ENCODE measurements around the gene IGDCC3. TPM values are rescaled to one million over a fixed set of nuclear protein-coding genes. Genes with fewer than 3 reads are reported as not detected.

Gene IGDCC3
- total and polyA plus RNA-seq, 2 donors (not counting 1 experiment from before 2014, with no cell fraction given): not detected

- H3K9me3 Mint-ChIP-seq (ENCODE audit: insufficient read depth): no peaks in the 10 kb centered on the region
- POLR2A ChIA-PET: no interaction called here
- no peak for DNase-seq
- H3K4me2 ChIP-seq (replicated peaks; ENCODE audit: low read depth, low read length, poor library complexity, severe bottlenecking): no peak overlapping the region
- H3K4me3 Mint-ChIP-seq: no peak overlapping the region
- H3K4me1 ChIP-seq (ENCODE audit: control insufficient read depth in 2 of 2, insufficient read depth in 2 of 2, low read length in 2 of 2): peaks cover 33 to 40% of the 10 kb centered on the region in 2 donors
- no peaks in the 10 kb centered on the region for H4K20me1 ChIP-seq (ENCODE audit: control insufficient read depth, insufficient read depth, low read length, poor library complexity, severe bottlenecking)
- no peak overlapping the region for H2AFZ ChIP-seq (ENCODE audit: insufficient read depth, low read depth, low read length, poor library complexity, severe bottlenecking)
- intact Hi-C loops (cut with micrococcal nuclease): no loop called here
- TF ChIP-seq EZH2 (IDR thresholded peaks at IDR 0.05; ENCODE audit: borderline replicate concordance, insufficient read depth, low read depth, low read length, poor library complexity, severe bottlenecking): no peak
- no peak for TF ChIP-seq CTCF (IDR thresholded peaks at IDR 0.05)
- peaks cover 13% of the 10 kb centered on the region for H3K79me2 ChIP-seq (ENCODE audit: control insufficient read depth, insufficient read depth, low read length)
- H3K4me1 Mint-ChIP-seq: peaks cover 38% of the 10 kb centered on the region
- H3K9ac ChIP-seq (ENCODE audit: low read length): no peak overlapping the region
- H3K4me3 ChIP-seq (ENCODE audit: control extremely low read depth in 1 of 5, extremely low read depth in 1 of 5, insufficient read depth in 1 of 5, low read depth in 2 of 5, low read length in 4 of 5): no peak overlapping the region
- H3K36me3 ChIP-seq (replicated peaks in 1 of 2; ENCODE audit: control extremely low read depth in 1 of 2, control insufficient read depth in 1 of 2, extremely low read depth in 1 of 2, insufficient read depth in 2 of 2, low read length in 1 of 2): no peaks in the 10 kb centered on the region
- H3K27me3 ChIP-seq (replicated peaks in 1 of 4; ENCODE audit: control extremely low read depth in 1 of 4, control insufficient read depth in 3 of 4, insufficient read depth in 4 of 4, low read length in 3 of 4): no peaks in the 10 kb centered on the region
- WGBS (ENCODE audit: insufficient coverage): 97% methylated on average over 5 of the region's 7 CpGs
- H3K27me3 Mint-ChIP-seq: no peaks in the 10 kb centered on the region
- ATAC-seq (ENCODE audit: low read depth): no peak
- CTCF ChIA-PET: no interaction called here
- no peaks in the 10 kb centered on the region for H3K9me3 ChIP-seq (ENCODE audit: control extremely low read depth in 1 of 3, control insufficient read depth in 2 of 3, insufficient read depth in 1 of 3, low read length in 2 of 3)
- H3K27ac ChIP-seq (ENCODE audit: low read length in 2 of 2): no peak overlapping the region
- H3K27ac Mint-ChIP-seq: no peak overlapping the region
Measured at GRCh38 chr15:65290228-65290627, 87.6 kb downstream of the IGDCC3 start.

GRCh38 chr15:65289261-65289854, 88.4 kb downstream of the IGDCC3 start:
- Mint-ChIP-seq H3K9me3 (ENCODE audit: insufficient read depth) (no peaks in the 10 kb centered on the region), H3K4me1 (peaks cover 37% of the 10 kb centered on the region), H3K27ac (no peak overlapping the region), H3K4me3 (no peak overlapping the region), H3K27me3 (no peaks in the 10 kb centered on the region)
- Histone ChIP-seq H4K20me1 (ENCODE audit: control insufficient read depth, insufficient read depth, low read length, poor library complexity, severe bottlenecking) (no peaks in the 10 kb centered on the region), H3K9ac (ENCODE audit: low read length) (no peak overlapping the region), H3K9me3 (ENCODE audit: control extremely low read depth in 1 of 3, control insufficient read depth in 2 of 3, insufficient read depth in 1 of 3, low read length in 2 of 3) (no peaks in the 10 kb centered on the region), H3K36me3 (replicated peaks in 1 of 2; ENCODE audit: control extremely low read depth in 1 of 2, control insufficient read depth in 1 of 2, extremely low read depth in 1 of 2, insufficient read depth in 2 of 2, low read length in 1 of 2) (no peaks in the 10 kb centered on the region), H3K27me3 (replicated peaks in 1 of 4; ENCODE audit: control extremely low read depth in 1 of 4, control insufficient read depth in 3 of 4, insufficient read depth in 4 of 4, low read length in 3 of 4) (no peaks in the 10 kb centered on the region), H3K4me2 (replicated peaks; ENCODE audit: low read depth, low read length, poor library complexity, severe bottlenecking) (no peak overlapping the region), H3K4me3 (ENCODE audit: control extremely low read depth in 1 of 5, extremely low read depth in 1 of 5, insufficient read depth in 1 of 5, low read depth in 2 of 5, low read length in 4 of 5) (no peak overlapping the region), H3K4me1 (ENCODE audit: control insufficient read depth in 2 of 2, insufficient read depth in 2 of 2, low read length in 2 of 2) (peaks cover 33 to 37% of the 10 kb centered on the region in 2 donors), H3K27ac (ENCODE audit: low read length in 2 of 2) (no peak overlapping the region), H2AFZ (ENCODE audit: insufficient read depth, low read depth, low read length, poor library complexity, severe bottlenecking) (no peak overlapping the region), H3K79me2 (ENCODE audit: control insufficient read depth, insufficient read depth, low read length) (peaks cover 22% of the 10 kb centered on the region)
- DNase-seq (no peak), ATAC-seq (ENCODE audit: low read depth) (no peak)
- ChIA-PET CTCF (no interaction called here), POLR2A (no interaction called here)
- TF ChIP-seq EZH2 (IDR thresholded peaks at IDR 0.05; ENCODE audit: borderline replicate concordance, insufficient read depth, low read depth, low read length, poor library complexity, severe bottlenecking): no peak
- TF ChIP-seq CTCF (IDR thresholded peaks at IDR 0.05): no peak
- 94% methylated on average over 2 of the region's 7 CpGs for WGBS (ENCODE audit: insufficient coverage)
- intact Hi-C loops (cut with micrococcal nuclease): loop anchor here (5.0 kb wide), 1 partner anchor 1127 kb away; the partner anchor contains the start of gene PPIB
